Glutamatergic neuron (in vitro differentiated cells): ENCODE data around the gene RIPOR3. TPM values are rescaled to one million over a fixed set of nuclear protein-coding genes. Genes with fewer than 3 reads are reported as not detected.

Experiments used
- DNase-seq: peaks from one replicate; pipeline ENCODE4 v3.0.0; 2022
- H3K27ac Mint-ChIP-seq: one replicate; pipeline ENCODE4 v1.8.0; 2020; ENCODE audit warnings: mild to moderate bottlenecking, mixed read lengths, inconsistent platforms; ENCODE audit not compliant: unreplicated experiment
- H3K27me3 Mint-ChIP-seq: one replicate; pipeline ENCODE4 v1.8.0; 2020; ENCODE audit warnings: mild to moderate bottlenecking, moderate library complexity, mixed read lengths, inconsistent platforms; ENCODE audit not compliant: unreplicated experiment
- H3K36me3 Mint-ChIP-seq: one replicate; pipeline ENCODE4 v1.8.0; 2020; ENCODE audit warnings: mild to moderate bottlenecking, mixed read lengths, inconsistent platforms; ENCODE audit not compliant: unreplicated experiment
- H3K4me1 Mint-ChIP-seq: one replicate; pipeline ENCODE4 v1.8.0; 2020; ENCODE audit warnings: mild to moderate bottlenecking, low read depth, mixed read lengths, inconsistent platforms; ENCODE audit not compliant: unreplicated experiment
- H3K4me3 Mint-ChIP-seq: one replicate; pipeline ENCODE4 v1.8.0; 2020; ENCODE audit warnings: mild to moderate bottlenecking, mixed read lengths, inconsistent platforms; ENCODE audit not compliant: unreplicated experiment
- H3K9me3 Mint-ChIP-seq: one replicate; pipeline ENCODE4 v1.8.0; 2020; ENCODE audit warnings: mild to moderate bottlenecking, moderate library complexity, mixed read lengths, inconsistent platforms; ENCODE audit not compliant: unreplicated experiment
- CTCF ChIP-seq: fragments of 200-600 bp; sonication (generic); IDR thresholded peaks from one replicate; pipeline ENCODE4 v1.5.0; 2021; ENCODE audit not compliant: partially characterized antibody, unreplicated experiment
- total RNA-seq: library from RNA; stranded (reverse); fragmentation: NEBNext Ultra II Directional; extraction: Animal tissue kit (Norgen Biotek cat#: 25700); gene quantifications from one replicate; pipeline ENCODE4 v1.2.1, GENCODE V29; 2021; ENCODE audit not compliant: unreplicated experiment

The RIPOR3 gene
- total RNA-seq, 1 donor from 2014 or later, result not detected

GRCh38 chr20:50597406-50597969, 93.9 kb downstream of the RIPOR3 start:
- no peaks in the 10 kb centered on the region for H3K36me3 Mint-ChIP-seq

GRCh38 chr20:50596694-50597021, 94.7 kb downstream of the RIPOR3 start:
- peaks cover 9% of the 10 kb centered on the region for H3K9me3 Mint-ChIP-seq
- no peak for DNase-seq
- no peak for TF ChIP-seq CTCF
- H3K27ac Mint-ChIP-seq, result no peak overlapping the region
- H3K36me3 Mint-ChIP-seq, result no peaks in the 10 kb centered on the region
- no peak overlapping the region for H3K4me3 Mint-ChIP-seq
- H3K27me3 Mint-ChIP-seq, result no peaks in the 10 kb centered on the region
- no peaks in the 10 kb centered on the region for H3K4me1 Mint-ChIP-seq

More at GRCh38 chr20:50597406-50597969, 93.9 kb downstream of the RIPOR3 start:
- peaks cover 5% of the 10 kb centered on the region for H3K9me3 Mint-ChIP-seq
- no peak overlapping the region for H3K4me3 Mint-ChIP-seq
- H3K4me1 Mint-ChIP-seq, result no peaks in the 10 kb centered on the region
- no peak for TF ChIP-seq CTCF
- H3K27ac Mint-ChIP-seq, result no peak overlapping the region
- DNase-seq, result no peak
- H3K27me3 Mint-ChIP-seq, result no peaks in the 10 kb centered on the region

- no peak for DNase-seq
- no peak for TF ChIP-seq CTCF
- no peak overlapping the region for H3K27ac Mint-ChIP-seq
- no peaks in the 10 kb centered on the region for H3K27me3 Mint-ChIP-seq
- no peaks in the 10 kb centered on the region for H3K4me1 Mint-ChIP-seq
- no peak overlapping the region for H3K4me3 Mint-ChIP-seq
- H3K9me3 Mint-ChIP-seq, result peaks cover 9% of the 10 kb centered on the region
- no peaks in the 10 kb centered on the region for H3K36me3 Mint-ChIP-seq
These were observed 95.2 kb downstream of the RIPOR3 start for GRCh38 chr20:50595988-50596693.

- no peak for DNase-seq
- H3K27ac Mint-ChIP-seq, result no peak overlapping the region
These were observed 95.9 kb downstream of the RIPOR3 start for GRCh38 chr20:50595433-50595895.

More at GRCh38 chr20:50595433-50595895, 95.9 kb downstream of the RIPOR3 start:
- Mint-ChIP-seq H3K36me3 (no peaks in the 10 kb centered on the region), H3K4me3 (no peak overlapping the region), H3K27me3 (no peaks in the 10 kb centered on the region), H3K9me3 (peaks cover 9% of the 10 kb centered on the region), H3K4me1 (no peaks in the 10 kb centered on the region)
- TF ChIP-seq CTCF, result no peak
